Measurements from ENCODE around the gene OPCML. TPM values are rescaled to one million over a fixed set of nuclear protein-coding genes. Genes with fewer than 3 reads are reported as not detected.

The OPCML gene
- total and polyA plus RNA-seq, 2 experiments from 2014 or later: 1.2 to 4.4 TPM

GRCh38 chr11:132455044-132455443, 1077.3 kb downstream of the OPCML start:
- TF ChIP-seq STAT1 (IDR thresholded peaks at IDR 0.05; ENCODE audit: unreplicated experiment) (no peak), EZH2phosphoT487 (IDR thresholded peaks at IDR 0.05; ENCODE audit: unreplicated experiment) (no peak)
- TF ChIP-seq, protein P1, sequence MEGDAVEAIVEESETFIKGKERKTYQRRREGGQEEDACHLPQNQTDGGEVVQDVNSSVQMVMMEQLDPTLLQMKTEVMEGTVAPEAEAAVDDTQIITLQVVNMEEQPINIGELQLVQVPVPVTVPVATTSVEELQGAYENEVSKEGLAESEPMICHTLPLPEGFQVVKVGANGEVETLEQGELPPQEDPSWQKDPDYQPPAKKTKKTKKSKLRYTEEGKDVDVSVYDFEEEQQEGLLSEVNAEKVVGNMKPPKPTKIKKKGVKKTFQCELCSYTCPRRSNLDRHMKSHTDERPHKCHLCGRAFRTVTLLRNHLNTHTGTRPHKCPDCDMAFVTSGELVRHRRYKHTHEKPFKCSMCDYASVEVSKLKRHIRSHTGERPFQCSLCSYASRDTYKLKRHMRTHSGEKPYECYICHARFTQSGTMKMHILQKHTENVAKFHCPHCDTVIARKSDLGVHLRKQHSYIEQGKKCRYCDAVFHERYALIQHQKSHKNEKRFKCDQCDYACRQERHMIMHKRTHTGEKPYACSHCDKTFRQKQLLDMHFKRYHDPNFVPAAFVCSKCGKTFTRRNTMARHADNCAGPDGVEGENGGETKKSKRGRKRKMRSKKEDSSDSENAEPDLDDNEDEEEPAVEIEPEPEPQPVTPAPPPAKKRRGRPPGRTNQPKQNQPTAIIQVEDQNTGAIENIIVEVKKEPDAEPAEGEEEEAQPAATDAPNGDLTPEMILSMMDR (conservative IDR thresholded peaks at IDR 0.05; ENCODE audit: low read depth in 2 of 2): no peak
- TF ChIP-seq, protein P2, sequence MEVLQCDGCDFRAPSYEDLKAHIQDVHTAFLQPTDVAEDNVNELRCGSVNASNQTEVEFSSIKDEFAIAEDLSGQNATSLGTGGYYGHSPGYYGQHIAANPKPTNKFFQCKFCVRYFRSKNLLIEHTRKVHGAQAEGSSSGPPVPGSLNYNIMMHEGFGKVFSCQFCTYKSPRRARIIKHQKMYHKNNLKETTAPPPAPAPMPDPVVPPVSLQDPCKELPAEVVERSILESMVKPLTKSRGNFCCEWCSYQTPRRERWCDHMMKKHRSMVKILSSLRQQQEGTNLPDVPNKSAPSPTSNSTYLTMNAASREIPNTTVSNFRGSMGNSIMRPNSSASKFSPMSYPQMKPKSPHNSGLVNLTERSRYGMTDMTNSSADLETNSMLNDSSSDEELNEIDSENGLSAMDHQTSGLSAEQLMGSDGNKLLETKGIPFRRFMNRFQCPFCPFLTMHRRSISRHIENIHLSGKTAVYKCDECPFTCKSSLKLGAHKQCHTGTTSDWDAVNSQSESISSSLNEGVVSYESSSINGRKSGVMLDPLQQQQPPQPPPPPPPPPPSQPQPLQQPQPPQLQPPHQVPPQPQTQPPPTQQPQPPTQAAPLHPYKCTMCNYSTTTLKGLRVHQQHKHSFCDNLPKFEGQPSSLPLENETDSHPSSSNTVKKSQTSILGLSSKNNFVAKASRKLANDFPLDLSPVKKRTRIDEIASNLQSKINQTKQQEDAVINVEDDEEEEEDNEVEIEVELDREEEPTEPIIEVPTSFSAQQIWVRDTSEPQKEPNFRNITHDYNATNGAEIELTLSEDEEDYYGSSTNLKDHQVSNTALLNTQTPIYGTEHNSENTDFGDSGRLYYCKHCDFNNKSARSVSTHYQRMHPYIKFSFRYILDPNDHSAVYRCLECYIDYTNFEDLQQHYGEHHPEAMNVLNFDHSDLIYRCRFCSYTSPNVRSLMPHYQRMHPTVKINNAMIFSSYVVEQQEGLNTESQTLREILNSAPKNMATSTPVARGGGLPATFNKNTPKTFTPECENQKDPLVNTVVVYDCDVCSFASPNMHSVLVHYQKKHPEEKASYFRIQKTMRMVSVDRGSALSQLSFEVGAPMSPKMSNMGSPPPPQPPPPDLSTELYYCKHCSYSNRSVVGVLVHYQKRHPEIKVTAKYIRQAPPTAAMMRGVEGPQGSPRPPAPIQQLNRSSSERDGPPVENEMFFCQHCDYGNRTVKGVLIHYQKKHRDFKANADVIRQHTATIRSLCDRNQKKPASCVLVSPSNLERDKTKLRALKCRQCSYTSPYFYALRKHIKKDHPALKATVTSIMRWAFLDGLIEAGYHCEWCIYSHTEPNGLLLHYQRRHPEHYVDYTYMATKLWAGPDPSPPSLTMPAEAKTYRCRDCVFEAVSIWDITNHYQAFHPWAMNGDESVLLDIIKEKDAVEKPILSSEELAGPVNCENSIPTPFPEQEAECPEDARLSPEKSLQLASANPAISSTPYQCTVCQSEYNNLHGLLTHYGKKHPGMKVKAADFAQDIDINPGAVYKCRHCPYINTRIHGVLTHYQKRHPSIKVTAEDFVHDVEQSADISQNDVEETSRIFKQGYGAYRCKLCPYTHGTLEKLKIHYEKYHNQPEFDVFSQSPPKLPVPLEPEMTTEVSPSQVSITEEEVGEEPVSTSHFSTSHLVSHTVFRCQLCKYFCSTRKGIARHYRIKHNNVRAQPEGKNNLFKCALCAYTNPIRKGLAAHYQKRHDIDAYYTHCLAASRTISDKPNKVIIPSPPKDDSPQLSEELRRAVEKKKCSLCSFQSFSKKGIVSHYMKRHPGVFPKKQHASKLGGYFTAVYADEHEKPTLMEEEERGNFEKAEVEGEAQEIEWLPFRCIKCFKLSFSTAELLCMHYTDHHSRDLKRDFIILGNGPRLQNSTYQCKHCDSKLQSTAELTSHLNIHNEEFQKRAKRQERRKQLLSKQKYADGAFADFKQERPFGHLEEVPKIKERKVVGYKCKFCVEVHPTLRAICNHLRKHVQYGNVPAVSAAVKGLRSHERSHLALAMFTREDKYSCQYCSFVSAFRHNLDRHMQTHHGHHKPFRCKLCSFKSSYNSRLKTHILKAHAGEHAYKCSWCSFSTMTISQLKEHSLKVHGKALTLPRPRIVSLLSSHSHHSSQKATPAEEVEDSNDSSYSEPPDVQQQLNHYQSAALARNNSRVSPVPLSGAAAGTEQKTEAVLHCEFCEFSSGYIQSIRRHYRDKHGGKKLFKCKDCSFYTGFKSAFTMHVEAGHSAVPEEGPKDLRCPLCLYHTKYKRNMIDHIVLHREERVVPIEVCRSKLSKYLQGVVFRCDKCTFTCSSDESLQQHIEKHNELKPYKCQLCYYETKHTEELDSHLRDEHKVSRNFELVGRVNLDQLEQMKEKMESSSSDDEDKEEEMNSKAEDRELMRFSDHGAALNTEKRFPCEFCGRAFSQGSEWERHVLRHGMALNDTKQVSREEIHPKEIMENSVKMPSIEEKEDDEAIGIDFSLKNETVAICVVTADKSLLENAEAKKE (CRISPR knock-in tag; IDR thresholded peaks at IDR 0.05): no peak
- TF ChIP-seq, protein P3, sequence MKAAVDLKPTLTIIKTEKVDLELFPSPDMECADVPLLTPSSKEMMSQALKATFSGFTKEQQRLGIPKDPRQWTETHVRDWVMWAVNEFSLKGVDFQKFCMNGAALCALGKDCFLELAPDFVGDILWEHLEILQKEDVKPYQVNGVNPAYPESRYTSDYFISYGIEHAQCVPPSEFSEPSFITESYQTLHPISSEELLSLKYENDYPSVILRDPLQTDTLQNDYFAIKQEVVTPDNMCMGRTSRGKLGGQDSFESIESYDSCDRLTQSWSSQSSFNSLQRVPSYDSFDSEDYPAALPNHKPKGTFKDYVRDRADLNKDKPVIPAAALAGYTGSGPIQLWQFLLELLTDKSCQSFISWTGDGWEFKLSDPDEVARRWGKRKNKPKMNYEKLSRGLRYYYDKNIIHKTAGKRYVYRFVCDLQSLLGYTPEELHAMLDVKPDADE (IDR thresholded peaks at IDR 0.05): no peak
- Mint-ChIP-seq H3K27ac (no peak overlapping the region), H3K4me1 (peaks cover 42% of the 10 kb centered on the region), H3K4me3 (no peak overlapping the region), H3K36me3 (ENCODE audit: low read depth) (no peaks in the 10 kb centered on the region), H3K27me3 (ENCODE audit: insufficient read depth, low read depth, poor library complexity) (peaks cover 8% of the 10 kb centered on the region), H3K9me3 (no peaks in the 10 kb centered on the region; the same call in 2 of the 3 replicates)
- no peaks in the 10 kb centered on the region for H3K9me2 ChIP-seq (ENCODE audit: insufficient read depth)
- H3K79me2 ChIP-seq (replicated peaks; ENCODE audit: insufficient read depth): no peaks in the 10 kb centered on the region
- H2AFZ ChIP-seq: no peak overlapping the region
- H3F3A ChIP-seq (replicated peaks; ENCODE audit: low read depth): no peaks in the 10 kb centered on the region
- DNase-seq (ENCODE audit: low spot score) (no peak), ATAC-seq (no peak)
- peaks cover 28% of the 10 kb centered on the region for H3K4me1 ChIP-seq (ENCODE audit: insufficient read depth)
- H3K4me3 ChIP-seq: no peak overlapping the region
- H3K27me3 ChIP-seq (ENCODE audit: insufficient read depth): no peaks in the 10 kb centered on the region
- no peak overlapping the region for H3K4me2 ChIP-seq
- no peak overlapping the region for H3K27ac ChIP-seq (ENCODE audit: low read depth)
- H4K20me1 ChIP-seq (replicated peaks; ENCODE audit: insufficient read depth): no peaks in the 10 kb centered on the region
- H3K36me3 ChIP-seq (ENCODE audit: insufficient read depth): no peaks in the 10 kb centered on the region

Measured in GM23338 (cell line).